GM10266 (cell line): Measurements from ENCODE around the gene UNC45B.

ENCODE experiments used
- DNase-seq: peaks from one replicate; pipeline ENCODE4 v3.0.0; 2012; ENCODE audit errors: extremely low spot score
- CTCF ChIP-seq: IDR thresholded peaks from 2 replicates; pipeline ENCODE4 v1.5.1; 2012; ENCODE audit warnings: mild to moderate bottlenecking, low read depth; ENCODE audit not compliant: control insufficient read depth, insufficient read depth; ENCODE audit errors: missing control alignments

The UNC45B gene

DNA sequence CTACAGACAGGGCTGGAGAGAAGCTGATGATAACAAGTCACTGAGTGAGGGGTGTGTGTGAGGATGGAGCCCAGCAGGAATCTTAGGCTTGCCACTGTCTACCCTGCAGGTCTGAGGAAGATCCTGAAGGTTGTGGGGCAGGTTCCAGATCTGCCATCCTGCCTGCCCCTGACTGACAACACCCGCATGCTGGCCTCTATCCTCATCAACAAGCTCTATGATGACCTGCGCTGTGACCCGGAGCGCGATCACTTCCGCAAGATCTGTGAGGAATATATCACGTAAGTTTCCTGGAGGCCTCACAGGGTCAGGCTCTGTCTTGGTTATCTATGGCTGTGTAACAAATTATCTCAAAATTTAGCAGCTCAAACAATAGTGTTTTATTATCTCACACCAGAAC is 16.3 kb downstream of the UNC45B start:
- no peak for TF ChIP-seq CTCF
- DNase-seq, result no peak

DNA sequence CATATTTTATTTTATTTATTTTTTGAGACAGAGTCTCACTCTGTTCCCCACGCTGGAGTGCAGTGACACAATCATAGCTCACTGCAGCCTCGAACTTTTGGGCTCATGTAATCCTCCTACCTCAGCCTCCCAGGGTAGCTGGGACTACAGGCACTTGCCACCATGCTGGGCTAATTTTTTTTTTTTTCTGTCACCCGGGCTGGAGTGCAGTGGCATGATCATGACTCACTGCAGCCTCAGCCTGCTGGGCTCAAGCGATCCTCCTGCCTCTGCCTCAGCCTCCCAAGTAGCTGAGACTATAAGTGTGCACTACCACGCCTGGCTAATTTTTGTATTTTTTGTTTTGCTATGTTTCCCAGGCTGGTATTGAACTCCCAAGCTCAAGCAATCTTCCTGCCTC is 17.1 kb downstream of the UNC45B start:
- no peak for TF ChIP-seq CTCF
- DNase-seq, result no peak

DNA sequence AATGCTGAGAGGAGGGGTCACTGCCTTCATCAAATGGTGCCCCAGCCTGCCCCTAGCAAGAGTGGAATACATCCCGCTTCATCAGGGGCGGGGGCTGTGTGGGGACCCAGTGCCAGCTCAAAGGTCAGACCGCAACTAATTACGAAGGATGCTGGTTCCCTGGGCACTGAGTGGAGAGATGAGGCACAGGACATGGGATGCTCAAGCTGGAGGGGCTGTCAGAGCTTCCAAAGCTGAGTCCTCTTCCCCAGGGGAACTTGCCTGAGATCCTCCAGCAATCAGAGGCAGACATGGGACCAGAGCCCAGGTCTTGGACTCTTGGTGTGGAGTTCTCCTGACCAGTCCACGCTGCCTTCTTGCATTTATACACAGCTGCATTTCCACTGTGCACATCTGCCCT is 18.9 kb downstream of the UNC45B start:
- no peak for TF ChIP-seq CTCF

GRCh38 chr17:35167046-35167445 is 19.4 kb downstream of the UNC45B start:
- no peak for DNase-seq
- TF ChIP-seq CTCF, result no peak

More for the DNA sequence above, 18.9 kb downstream of the UNC45B start:
- no peak for DNase-seq

DNA sequence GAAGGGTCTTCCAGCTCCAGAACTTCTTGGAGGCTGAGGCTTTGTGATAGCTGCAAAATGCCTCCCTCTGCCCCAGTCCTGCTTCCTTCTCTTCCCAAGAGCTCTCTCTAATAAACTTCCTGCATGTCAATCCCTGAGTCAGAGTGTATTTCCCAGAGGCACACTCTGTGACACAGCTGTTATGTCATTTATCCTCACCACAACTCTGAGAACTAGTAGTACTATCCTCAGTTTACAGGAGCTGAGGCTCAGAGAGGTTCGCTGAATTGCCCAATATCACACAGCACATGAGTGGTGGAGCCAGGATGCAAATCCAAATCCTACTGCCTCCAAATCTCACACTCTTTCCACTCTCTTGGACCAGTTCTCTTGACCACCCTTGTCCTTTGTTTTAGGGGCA is 20.0 kb downstream of the UNC45B start:
- TF ChIP-seq CTCF, result no peak
- no peak for DNase-seq

GRCh38 chr17:35169835-35170363 is 22.3 kb downstream of the UNC45B start:
- TF ChIP-seq CTCF, result no peak

DNA sequence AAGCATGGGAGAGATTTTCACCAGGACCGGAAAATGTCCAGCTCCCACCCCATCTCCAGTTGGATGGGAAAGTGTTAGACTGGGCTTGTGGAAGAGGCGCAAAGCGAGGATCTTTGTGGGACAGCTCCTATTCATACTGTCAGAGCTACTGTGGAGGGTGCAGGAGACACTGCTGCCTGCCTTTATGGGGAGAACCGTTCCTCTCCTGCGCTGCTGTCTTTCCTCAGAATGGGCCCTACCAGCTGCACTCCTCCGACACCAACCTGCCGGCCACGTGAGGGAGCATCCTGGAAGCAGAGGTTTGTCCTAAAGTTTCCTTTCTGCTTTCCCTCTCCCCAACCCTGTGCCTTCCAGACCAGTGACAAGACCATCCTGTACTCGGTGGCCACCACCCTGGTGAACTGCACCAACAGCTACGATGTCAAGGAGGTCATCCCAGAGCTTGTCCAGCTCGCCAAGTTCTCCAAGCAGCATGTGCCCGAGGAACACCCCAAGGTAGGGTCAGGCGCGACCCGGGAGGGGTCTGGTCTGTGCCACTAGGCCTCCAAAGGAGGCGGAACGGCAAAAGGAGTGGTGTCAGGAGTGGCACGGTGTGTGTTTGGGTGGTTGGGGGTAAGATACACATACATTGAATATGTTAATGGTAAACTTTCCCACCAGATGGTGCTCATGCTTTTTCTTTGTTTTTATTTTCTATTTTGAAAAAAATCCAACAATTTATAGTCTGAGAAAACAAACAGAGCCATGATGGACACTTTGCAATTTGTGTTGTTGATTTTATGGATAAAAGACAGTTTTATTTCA is 23.6 kb downstream of the UNC45B start:
- peak; percentile 5 for TF ChIP-seq CTCF
- no peak for DNase-seq

More at GRCh38 chr17:35169835-35170363, 22.3 kb downstream of the UNC45B start:
- DNase-seq, result no peak
